GM23338 (cell line): Measurements from ENCODE around the gene RASGRP4. TPM values are rescaled to one million over a fixed set of nuclear protein-coding genes. Genes with fewer than 3 reads are reported as not detected.

Source experiments
- ATAC-seq: fragments of 200-7000 bp; cut with Tn5 transposase; 3 replicates; pipeline ENCODE4 v1.9.1; 2020
- DNase-seq: peaks from one replicate; pipeline ENCODE4 v3.0.0-alpha.2; 2015; ENCODE audit warnings: low spot score
- H2AFZ ChIP-seq: fragments of 200-600 bp; sonication (generic); 2 replicates; pipeline ENCODE4 v1.8.0; 2016; ENCODE audit warnings: antibody characterized with exemption, mild to moderate bottlenecking, moderate library complexity
- H3F3A ChIP-seq: fragments of 200-600 bp; sonication (generic); replicated peaks from 2 replicates; pipeline ENCODE4 v1.8.0; 2017; ENCODE audit warnings: antibody characterized with exemption, mixed run types, low read depth
- H3K27ac ChIP-seq: fragments of 200-600 bp; sonication (generic); 2 replicates; pipeline ENCODE4 v1.6.1; 2016; ENCODE audit warnings: low read depth
- H3K27me3 ChIP-seq: fragments of 200-600 bp; sonication (generic); 2 replicates; pipeline ENCODE4 v1.8.0; 2016; ENCODE audit warnings: mild to moderate bottlenecking, mixed run types, moderate library complexity; ENCODE audit not compliant: insufficient read depth
- H3K36me3 ChIP-seq: fragments of 200-600 bp; sonication (generic); 2 replicates; pipeline ENCODE4 v1.8.0; 2016; ENCODE audit warnings: mild to moderate bottlenecking; ENCODE audit not compliant: insufficient read depth
- H3K4me1 ChIP-seq: fragments of 200-600 bp; sonication (generic); 2 replicates; pipeline ENCODE4 v1.8.0; 2016; ENCODE audit warnings: mild to moderate bottlenecking, moderate library complexity; ENCODE audit not compliant: insufficient read depth
- H3K4me2 ChIP-seq: fragments of 200-600 bp; sonication (generic); 2 replicates; pipeline ENCODE4 v1.7.1; 2017; ENCODE audit warnings: mixed run types
- H3K4me3 ChIP-seq: fragments of 200-600 bp; sonication (generic); 2 replicates; pipeline ENCODE4 v1.6.1; 2016; ENCODE audit warnings: mixed run types
- H3K79me2 ChIP-seq: fragments of 200-600 bp; sonication (generic); replicated peaks from 2 replicates; pipeline ENCODE4 v1.8.0; 2017; ENCODE audit warnings: mild to moderate bottlenecking; ENCODE audit not compliant: insufficient read depth
- H3K9me2 ChIP-seq: fragments of 200-600 bp; sonication (generic); 2 replicates; pipeline ENCODE4 v1.8.0; 2017; ENCODE audit not compliant: insufficient read depth
- H4K20me1 ChIP-seq: fragments of 200-600 bp; sonication (generic); replicated peaks from 2 replicates; pipeline ENCODE4 v1.8.0; 2017; ENCODE audit warnings: mild to moderate bottlenecking; ENCODE audit not compliant: insufficient read depth
- H3K27ac Mint-ChIP-seq: 2 replicates; pipeline ENCODE4 v1.8.0; 2020; ENCODE audit warnings: inconsistent platforms, mild to moderate bottlenecking, moderate library complexity, mixed read lengths
- H3K27me3 Mint-ChIP-seq: 3 replicates; pipeline ENCODE4 v1.8.0; 2022; ENCODE audit warnings: low read depth, mild to moderate bottlenecking, moderate library complexity, mixed read lengths, inconsistent platforms; ENCODE audit not compliant: insufficient read depth, poor library complexity
- H3K36me3 Mint-ChIP-seq: 3 replicates; pipeline ENCODE4 v1.8.0; 2021; ENCODE audit warnings: low read depth, mild to moderate bottlenecking, inconsistent platforms, moderate library complexity, mixed read lengths
- H3K4me1 Mint-ChIP-seq: 3 replicates; pipeline ENCODE4 v1.8.0; 2020; ENCODE audit warnings: mild to moderate bottlenecking, inconsistent platforms, mixed read lengths
- H3K4me3 Mint-ChIP-seq: 3 replicates; pipeline ENCODE4 v1.8.0; 2021; ENCODE audit warnings: moderate library complexity, mild to moderate bottlenecking, inconsistent platforms, mixed read lengths
- H3K9me3 Mint-ChIP-seq: 3 replicates; pipeline ENCODE4 v1.8.0; 2020; ENCODE audit warnings: moderate library complexity, mild to moderate bottlenecking, inconsistent platforms, mixed read lengths
- CREB1 ChIP-seq: fragments of 250-450 bp; sonication (Bioruptor Pico); IDR thresholded peaks from 2 replicates; pipeline ENCODE4 v1.5.0; 2020; ENCODE audit warnings: low read depth, mild to moderate bottlenecking, moderate library complexity
- EZH2 ChIP-seq: fragments of 200-600 bp; sonication (generic); IDR thresholded peaks from one replicate; pipeline ENCODE4 v1.8.0; 2017; ENCODE audit warnings: antibody characterized with exemption, mild to moderate bottlenecking, low read depth; ENCODE audit not compliant: unreplicated experiment
- EZH2phosphoT487 ChIP-seq: fragments of 200-600 bp; sonication (generic); IDR thresholded peaks from one replicate; pipeline ENCODE4 v1.8.1; 2018; ENCODE audit warnings: antibody characterized with exemption; ENCODE audit not compliant: unreplicated experiment
- JUNB ChIP-seq: IDR thresholded peaks from one replicate; pipeline ENCODE4 v1.6.1; 2016; ENCODE audit warnings: antibody characterized with exemption; ENCODE audit not compliant: unreplicated experiment
- NANOG ChIP-seq: IDR thresholded peaks from 2 replicates; pipeline ENCODE4 v1.6.1; 2016; ENCODE audit warnings: antibody characterized with exemption, borderline replicate concordance
- POLR2AphosphoS5 ChIP-seq: IDR thresholded peaks from 2 replicates; pipeline ENCODE4 v1.6.1; 2016; ENCODE audit warnings: antibody characterized with exemption, low read depth
- STAT1 ChIP-seq: IDR thresholded peaks from one replicate; pipeline ENCODE4 v1.6.1; 2016; ENCODE audit warnings: antibody characterized with exemption; ENCODE audit not compliant: unreplicated experiment
- ZNF114 ChIP-seq: fragments of 250-450 bp; sonication (Bioruptor Pico); IDR thresholded peaks from 2 replicates; pipeline ENCODE4 v1.5.0; 2020; ENCODE audit warnings: mild to moderate bottlenecking, moderate library complexity
- ZNF331 ChIP-seq: fragments of 250-450 bp; sonication (Bioruptor Pico); IDR thresholded peaks from 2 replicates; pipeline ENCODE4 v1.5.0; 2020; ENCODE audit warnings: low read depth, mild to moderate bottlenecking, moderate library complexity
- ZNF462 ChIP-seq: fragments of 250-450 bp; sonication (Bioruptor Pico); IDR thresholded peaks from 2 replicates; pipeline ENCODE4 v1.5.0; 2020; ENCODE audit warnings: mild to moderate bottlenecking, moderate library complexity
- polyA plus RNA-seq: library from polyadenylated mRNA; unstranded; fragments of >200 nt; fragmentation: Nextera tagmentation; extraction: Ambion mirVana; gene quantifications from 2 replicates; pipeline ENCODE4 v1.2.1, GENCODE V29; 2016
- total RNA-seq: library from RNA; depleted of rRNA; stranded (reverse); fragments of >200 nt; shearing (Covaris generic); gene quantifications from 2 replicates; pipeline ENCODE4 v1.2.3, GENCODE V29; 2014
- TF ChIP-seq, protein P1 (sequence below): IDR thresholded peaks from 2 replicates; pipeline ENCODE4 v1.6.1; 2016; ENCODE audit warnings: antibody characterized with exemption
- TF ChIP-seq, protein P2 (sequence below), 2 experiments: fragments of 200-600 bp in 1 of 2; sonication (generic) in 1 of 2; conservative IDR thresholded peaks; 2 replicates each; pipeline versions ENCODE4 v1.5.1 to v1.6.1; 2016 to 2017; ENCODE audit warnings: antibody characterized with exemption in 2 of 2, low read depth in 2 of 2, mild to moderate bottlenecking in 2 of 2, moderate library complexity in 1 of 2
- TF ChIP-seq, protein P3 (sequence below): IDR thresholded peaks from one replicate; pipeline ENCODE4 v1.6.1; 2018; ENCODE audit warnings: antibody characterized with exemption; ENCODE audit not compliant: unreplicated experiment

Gene RASGRP4
- total and polyA plus RNA-seq, 2 experiments from 2014 or later: 1.6 to 3.6 TPM

DNA sequence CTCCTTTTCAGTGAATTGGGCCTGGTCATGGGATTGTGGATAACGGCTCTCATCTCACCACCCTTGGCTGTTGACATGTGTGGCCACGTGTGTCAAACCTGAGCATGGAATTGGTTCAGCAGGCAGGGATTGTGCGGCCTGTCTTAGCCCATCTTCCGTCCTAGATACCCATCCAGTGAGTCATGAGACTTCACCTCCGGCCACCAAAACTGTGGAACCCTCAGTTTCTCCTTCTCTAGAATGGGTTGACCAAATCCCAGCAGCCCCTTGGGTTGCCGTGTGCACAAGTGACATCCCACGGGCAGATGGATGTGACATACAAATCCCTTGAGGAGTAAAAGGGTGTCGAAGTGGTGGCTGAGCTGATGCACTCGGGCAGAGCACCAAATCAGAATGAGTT, 44.9 kb downstream of the RASGRP4 start:
- no peak overlapping the region for H3K4me2 ChIP-seq
- no peak overlapping the region for H3K4me3 ChIP-seq
- TF ChIP-seq POLR2AphosphoS5 (no peak), CREB1 (no peak), EZH2 (no peak), ZNF462 (CRISPR knock-in tag) (no peak), ZNF114 (CRISPR knock-in tag) (no peak), STAT1 (no peak), NANOG (no peak), ZNF331 (no peak), JUNB (no peak), EZH2phosphoT487 (no peak)
- TF ChIP-seq, protein P1, sequence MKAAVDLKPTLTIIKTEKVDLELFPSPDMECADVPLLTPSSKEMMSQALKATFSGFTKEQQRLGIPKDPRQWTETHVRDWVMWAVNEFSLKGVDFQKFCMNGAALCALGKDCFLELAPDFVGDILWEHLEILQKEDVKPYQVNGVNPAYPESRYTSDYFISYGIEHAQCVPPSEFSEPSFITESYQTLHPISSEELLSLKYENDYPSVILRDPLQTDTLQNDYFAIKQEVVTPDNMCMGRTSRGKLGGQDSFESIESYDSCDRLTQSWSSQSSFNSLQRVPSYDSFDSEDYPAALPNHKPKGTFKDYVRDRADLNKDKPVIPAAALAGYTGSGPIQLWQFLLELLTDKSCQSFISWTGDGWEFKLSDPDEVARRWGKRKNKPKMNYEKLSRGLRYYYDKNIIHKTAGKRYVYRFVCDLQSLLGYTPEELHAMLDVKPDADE: no peak
- TF ChIP-seq, protein P2, sequence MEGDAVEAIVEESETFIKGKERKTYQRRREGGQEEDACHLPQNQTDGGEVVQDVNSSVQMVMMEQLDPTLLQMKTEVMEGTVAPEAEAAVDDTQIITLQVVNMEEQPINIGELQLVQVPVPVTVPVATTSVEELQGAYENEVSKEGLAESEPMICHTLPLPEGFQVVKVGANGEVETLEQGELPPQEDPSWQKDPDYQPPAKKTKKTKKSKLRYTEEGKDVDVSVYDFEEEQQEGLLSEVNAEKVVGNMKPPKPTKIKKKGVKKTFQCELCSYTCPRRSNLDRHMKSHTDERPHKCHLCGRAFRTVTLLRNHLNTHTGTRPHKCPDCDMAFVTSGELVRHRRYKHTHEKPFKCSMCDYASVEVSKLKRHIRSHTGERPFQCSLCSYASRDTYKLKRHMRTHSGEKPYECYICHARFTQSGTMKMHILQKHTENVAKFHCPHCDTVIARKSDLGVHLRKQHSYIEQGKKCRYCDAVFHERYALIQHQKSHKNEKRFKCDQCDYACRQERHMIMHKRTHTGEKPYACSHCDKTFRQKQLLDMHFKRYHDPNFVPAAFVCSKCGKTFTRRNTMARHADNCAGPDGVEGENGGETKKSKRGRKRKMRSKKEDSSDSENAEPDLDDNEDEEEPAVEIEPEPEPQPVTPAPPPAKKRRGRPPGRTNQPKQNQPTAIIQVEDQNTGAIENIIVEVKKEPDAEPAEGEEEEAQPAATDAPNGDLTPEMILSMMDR (conservative IDR thresholded peaks at IDR 0.05; ENCODE audit: low read depth in 2 of 2): no peak
- TF ChIP-seq, protein P3, sequence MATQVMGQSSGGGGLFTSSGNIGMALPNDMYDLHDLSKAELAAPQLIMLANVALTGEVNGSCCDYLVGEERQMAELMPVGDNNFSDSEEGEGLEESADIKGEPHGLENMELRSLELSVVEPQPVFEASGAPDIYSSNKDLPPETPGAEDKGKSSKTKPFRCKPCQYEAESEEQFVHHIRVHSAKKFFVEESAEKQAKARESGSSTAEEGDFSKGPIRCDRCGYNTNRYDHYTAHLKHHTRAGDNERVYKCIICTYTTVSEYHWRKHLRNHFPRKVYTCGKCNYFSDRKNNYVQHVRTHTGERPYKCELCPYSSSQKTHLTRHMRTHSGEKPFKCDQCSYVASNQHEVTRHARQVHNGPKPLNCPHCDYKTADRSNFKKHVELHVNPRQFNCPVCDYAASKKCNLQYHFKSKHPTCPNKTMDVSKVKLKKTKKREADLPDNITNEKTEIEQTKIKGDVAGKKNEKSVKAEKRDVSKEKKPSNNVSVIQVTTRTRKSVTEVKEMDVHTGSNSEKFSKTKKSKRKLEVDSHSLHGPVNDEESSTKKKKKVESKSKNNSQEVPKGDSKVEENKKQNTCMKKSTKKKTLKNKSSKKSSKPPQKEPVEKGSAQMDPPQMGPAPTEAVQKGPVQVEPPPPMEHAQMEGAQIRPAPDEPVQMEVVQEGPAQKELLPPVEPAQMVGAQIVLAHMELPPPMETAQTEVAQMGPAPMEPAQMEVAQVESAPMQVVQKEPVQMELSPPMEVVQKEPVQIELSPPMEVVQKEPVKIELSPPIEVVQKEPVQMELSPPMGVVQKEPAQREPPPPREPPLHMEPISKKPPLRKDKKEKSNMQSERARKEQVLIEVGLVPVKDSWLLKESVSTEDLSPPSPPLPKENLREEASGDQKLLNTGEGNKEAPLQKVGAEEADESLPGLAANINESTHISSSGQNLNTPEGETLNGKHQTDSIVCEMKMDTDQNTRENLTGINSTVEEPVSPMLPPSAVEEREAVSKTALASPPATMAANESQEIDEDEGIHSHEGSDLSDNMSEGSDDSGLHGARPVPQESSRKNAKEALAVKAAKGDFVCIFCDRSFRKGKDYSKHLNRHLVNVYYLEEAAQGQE: no peak
- peaks cover 15% of the 10 kb centered on the region for H3F3A ChIP-seq
- H3K4me3 Mint-ChIP-seq: no peak overlapping the region
- H3K27ac ChIP-seq: no peak overlapping the region
- H3K27me3 Mint-ChIP-seq: peaks cover 22% of the 10 kb centered on the region
- ATAC-seq (no peak), DNase-seq (no peak)
- no peaks in the 10 kb centered on the region; the same call in 2 of the 3 replicates for H3K9me3 Mint-ChIP-seq
- peaks cover 16% of the 10 kb centered on the region for H3K79me2 ChIP-seq
- peaks cover 52% of the 10 kb centered on the region for H3K36me3 Mint-ChIP-seq
- H3K4me1 ChIP-seq: peaks cover 3% of the 10 kb centered on the region
- H3K27me3 ChIP-seq: peaks cover 14% of the 10 kb centered on the region
- peaks cover 20% of the 10 kb centered on the region for H3K36me3 ChIP-seq
- peaks cover 13% of the 10 kb centered on the region for H3K4me1 Mint-ChIP-seq
- H2AFZ ChIP-seq: no peak overlapping the region
- H4K20me1 ChIP-seq: peaks cover 14% of the 10 kb centered on the region
- H3K9me2 ChIP-seq: no peaks in the 10 kb centered on the region
- no peak overlapping the region for H3K27ac Mint-ChIP-seq
